Keratinocyte (primary cell): ENCODE measurements around the gene RBM38.

Experiments
- CTCF ChIP-seq, 3 experiments: IDR thresholded peaks in 1 of 3; conservative IDR thresholded peaks in 1 of 3; optimal IDR thresholded peaks in 1 of 3; 2 replicates in 2 of 3; 3 replicates in 1 of 3; pipeline versions ENCODE3 to v1.5.1; 2011; ENCODE audit warnings: low read length in 3 of 3, mild to moderate bottlenecking in 3 of 3, moderate library complexity in 2 of 3, control low read depth in 1 of 3, inconsistent platforms in 1 of 3; ENCODE audit not compliant: insufficient read depth in 2 of 3; ENCODE audit errors: extremely low read depth in 1 of 3
- EZH2 ChIP-seq: IDR thresholded peaks from one replicate; pipeline ENCODE4 v1.6.1; 2012; ENCODE audit warnings: inconsistent platforms, mild to moderate bottlenecking, low read length, moderate library complexity

GRCh38 chr20:57451431-57451794 is 60.2 kb downstream of the RBM38 start:
- no peak for TF ChIP-seq CTCF (optimal IDR thresholded peaks at IDR 0.05 in 1 of 3, IDR thresholded peaks at IDR 0.05 in 1 of 3, conservative IDR thresholded peaks at IDR 0.05 in 1 of 3; ENCODE audit: extremely low read depth in 1 of 3, insufficient read depth in 2 of 3, low read length in 3 of 3)
- no peak for TF ChIP-seq EZH2
